ENCODE results near the gene KIF21B. TPM values are rescaled to one million over a fixed set of nuclear protein-coding genes. Genes with fewer than 3 reads are reported as not detected.

Gene KIF21B
- total and polyA plus RNA-seq, 2 experiments from 2014 or later = 4.6 to 34.3 TPM

GRCh38 chr1:201065686-201066085, 42.2 kb upstream of the KIF21B start:
- no peaks in the 10 kb centered on the region for H3K36me3 ChIP-seq (ENCODE audit: insufficient read depth)
- H4K20me1 ChIP-seq (replicated peaks; ENCODE audit: insufficient read depth) = no peaks in the 10 kb centered on the region
- Mint-ChIP-seq H3K27me3 (ENCODE audit: insufficient read depth, low read depth, poor library complexity) (peaks cover 2% of the 10 kb centered on the region), H3K36me3 (ENCODE audit: low read depth) (no peaks in the 10 kb centered on the region), H3K9me3 (peaks cover 2% of the 10 kb centered on the region; the same call in 2 of the 3 replicates), H3K27ac (no peak overlapping the region), H3K4me1 (peaks cover 8% of the 10 kb centered on the region; the same call in 2 of the 3 replicates), H3K4me3 (no peak overlapping the region)
- DNase-seq (ENCODE audit: low spot score) (no peak), ATAC-seq (no peak)
- no peaks in the 10 kb centered on the region for H3K9me2 ChIP-seq (ENCODE audit: insufficient read depth)
- H2AFZ ChIP-seq = no peak overlapping the region
- no peaks in the 10 kb centered on the region for H3K79me2 ChIP-seq (replicated peaks; ENCODE audit: insufficient read depth)
- no peak overlapping the region for H3K4me3 ChIP-seq
- TF ChIP-seq POLR2AphosphoS5 (IDR thresholded peaks at IDR 0.05; ENCODE audit: low read depth) (no peak), STAT1 (IDR thresholded peaks at IDR 0.05; ENCODE audit: unreplicated experiment) (no peak), ETS1 (IDR thresholded peaks at IDR 0.05) (no peak), CREB1 (CRISPR knock-in tag; IDR thresholded peaks at IDR 0.05; ENCODE audit: low read depth) (no peak), ZNF462 (CRISPR knock-in tag; IDR thresholded peaks at IDR 0.05) (no peak), EZH2 (IDR thresholded peaks at IDR 0.05; ENCODE audit: low read depth, unreplicated experiment) (no peak), NANOG (IDR thresholded peaks at IDR 0.05; ENCODE audit: borderline replicate concordance) (no peak), REST (IDR thresholded peaks at IDR 0.05; ENCODE audit: unreplicated experiment) (no peak)
- H3K4me2 ChIP-seq = no peak overlapping the region
- no peaks in the 10 kb centered on the region for H3K27me3 ChIP-seq (ENCODE audit: insufficient read depth)
- no peaks in the 10 kb centered on the region for H3F3A ChIP-seq (replicated peaks; ENCODE audit: low read depth)
- peaks cover 6% of the 10 kb centered on the region for H3K4me1 ChIP-seq (ENCODE audit: insufficient read depth)
- H3K27ac ChIP-seq (ENCODE audit: low read depth) = no peak overlapping the region

Measured in GM23338 (cell line).